GOT3 (cell line): ENCODE measurements around the gene INVS.

Source experiments
- DNase-seq: peaks from one replicate; lab custom pipeline; 2025; ENCODE audit warnings: mixed read lengths; lab: John Stamatoyannopoulos, UW

The INVS gene

DNA sequence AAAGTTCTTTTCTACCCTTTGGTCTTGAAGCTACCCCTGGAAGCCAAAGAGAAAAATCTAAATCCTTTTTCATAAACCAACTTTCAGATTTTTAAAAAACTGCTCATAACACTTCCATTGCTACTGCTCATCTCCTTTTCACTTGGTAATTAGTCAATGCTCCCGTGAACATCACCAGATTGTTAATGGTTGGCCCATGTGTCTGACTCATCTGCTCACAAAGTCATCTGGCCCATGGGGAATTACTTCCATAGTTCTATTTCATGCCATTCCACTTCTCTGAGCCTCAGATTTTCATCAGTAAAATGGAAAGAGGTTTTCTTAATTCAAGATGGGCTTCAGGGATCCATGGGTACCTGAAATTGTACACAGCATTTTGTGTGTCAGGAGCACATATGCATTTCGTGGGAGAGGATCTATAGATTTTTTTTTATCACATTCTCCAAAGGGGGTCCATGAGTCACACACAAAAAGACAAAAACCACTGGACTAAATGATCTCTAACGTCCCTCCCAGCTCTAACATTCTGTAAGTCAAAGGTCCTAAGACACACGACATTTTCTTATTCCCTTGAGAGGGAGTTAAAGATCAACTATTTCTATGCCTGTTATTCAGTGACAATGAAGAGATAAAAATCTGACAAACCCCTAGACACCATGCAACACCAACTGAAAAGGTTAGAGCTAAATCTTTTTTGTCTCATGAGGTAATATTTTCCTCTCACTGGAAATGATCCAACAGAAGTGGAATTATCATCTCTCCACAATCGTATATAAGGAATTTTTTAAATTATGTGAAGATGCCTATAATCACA is 178.3 kb downstream of the INVS start:
- no peak for DNase-seq

DNA sequence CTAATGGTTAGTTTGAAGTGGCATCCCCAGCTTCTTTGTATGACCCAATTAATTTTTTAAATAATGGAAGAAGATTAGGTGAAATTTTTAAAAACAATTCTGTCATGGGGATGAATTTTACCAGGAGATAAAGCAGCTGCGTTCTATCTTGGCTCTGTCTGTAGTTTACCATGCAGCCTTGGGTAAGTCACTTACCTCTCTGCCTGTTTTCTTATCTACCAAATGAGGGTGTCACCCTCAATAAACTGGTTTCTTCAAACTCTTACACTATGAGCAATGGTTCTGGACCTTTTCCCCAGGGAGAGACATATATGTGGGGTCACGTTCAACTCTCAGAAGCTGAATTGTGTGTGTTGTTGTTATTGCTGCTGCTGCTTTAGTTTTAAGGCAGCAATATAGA is 182.0 kb downstream of the INVS start:
- DNase-seq, result no peak

- DNase-seq, result no peak
Measured at GRCh38 chr9:100281676-100282387, 182.8 kb downstream of the INVS start.

DNA sequence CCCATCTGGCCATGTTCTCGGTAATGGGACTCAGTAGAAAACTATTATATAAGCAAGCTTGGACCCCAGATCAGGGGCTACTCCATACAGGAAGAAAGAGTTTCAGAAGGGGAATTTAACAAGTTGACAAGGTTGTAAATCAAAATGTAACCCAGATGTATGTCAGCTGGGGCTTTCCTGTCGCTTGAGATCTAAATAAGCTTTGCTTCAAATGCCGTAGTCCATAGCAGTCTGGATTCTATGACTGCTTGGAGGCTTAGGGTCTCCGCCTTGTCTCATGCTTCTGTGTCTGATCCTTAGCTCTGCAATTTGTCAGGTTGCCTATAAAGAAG is 183.3 kb downstream of the INVS start:
- no peak for DNase-seq

GRCh38 chr9:100284247-100284646 is 185.2 kb downstream of the INVS start:
- no peak for DNase-seq

DNA sequence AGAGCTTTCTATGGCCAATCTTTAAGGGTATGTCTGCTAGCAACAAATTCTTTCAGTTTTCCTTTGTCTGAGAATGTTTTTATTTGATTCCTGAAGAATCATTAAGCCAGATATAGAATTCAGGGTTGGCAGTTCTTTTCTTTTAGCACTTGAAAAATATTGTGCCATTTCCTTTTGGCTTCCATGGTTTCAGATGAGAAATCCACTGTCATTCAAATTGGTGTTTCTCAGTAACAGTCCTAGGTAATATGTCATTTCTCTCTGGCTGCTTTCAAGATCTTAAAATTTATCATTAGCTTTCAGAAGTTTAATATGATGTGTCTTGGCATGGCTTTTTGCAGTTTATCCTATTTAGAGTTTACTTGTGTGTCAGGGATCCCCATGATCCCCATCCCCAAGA is 186.0 kb downstream of the INVS start:
- no peak for DNase-seq

- no peak for DNase-seq
Measured at GRCh38 chr9:100285601-100286000, 186.6 kb downstream of the INVS start.

GRCh38 chr9:100286257-100286656 is 187.2 kb downstream of the INVS start:
- no peak for DNase-seq

- DNase-seq, result no peak
Measured at GRCh38 chr9:100287186-100287585, 188.1 kb downstream of the INVS start.

GRCh38 chr9:100290714-100291113 is 191.7 kb downstream of the INVS start:
- no peak for DNase-seq

GRCh38 chr9:100292414-100292813 is 193.4 kb downstream of the INVS start:
- no peak for DNase-seq

DNA sequence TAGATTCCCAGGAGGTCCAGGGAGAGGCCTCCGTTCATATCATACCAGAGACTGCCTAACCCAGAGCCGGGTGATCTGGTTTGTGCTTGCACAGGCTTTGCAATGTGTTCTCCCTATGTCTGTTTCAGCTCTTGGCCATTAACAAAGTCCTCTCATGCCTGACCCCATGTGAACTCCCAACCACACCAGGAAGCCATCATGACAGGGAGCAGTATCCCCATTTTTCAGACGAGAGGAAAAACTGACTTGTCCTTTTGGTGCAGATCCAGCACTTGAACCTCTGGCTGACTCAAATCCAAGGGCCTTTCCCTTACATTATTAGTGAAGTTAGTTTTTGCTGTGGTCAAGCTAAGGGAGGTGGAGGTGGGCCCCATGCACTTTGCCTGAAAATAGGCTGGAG is 195.3 kb downstream of the INVS start:
- no peak for DNase-seq

GRCh38 chr9:100294806-100295205 is 195.8 kb downstream of the INVS start:
- no peak for DNase-seq

- DNase-seq, result no peak
Measured at GRCh38 chr9:100295240-100295639, 196.2 kb downstream of the INVS start.

- DNase-seq, result no peak
Measured at GRCh38 chr9:100296407-100296806, 197.4 kb downstream of the INVS start.

DNA sequence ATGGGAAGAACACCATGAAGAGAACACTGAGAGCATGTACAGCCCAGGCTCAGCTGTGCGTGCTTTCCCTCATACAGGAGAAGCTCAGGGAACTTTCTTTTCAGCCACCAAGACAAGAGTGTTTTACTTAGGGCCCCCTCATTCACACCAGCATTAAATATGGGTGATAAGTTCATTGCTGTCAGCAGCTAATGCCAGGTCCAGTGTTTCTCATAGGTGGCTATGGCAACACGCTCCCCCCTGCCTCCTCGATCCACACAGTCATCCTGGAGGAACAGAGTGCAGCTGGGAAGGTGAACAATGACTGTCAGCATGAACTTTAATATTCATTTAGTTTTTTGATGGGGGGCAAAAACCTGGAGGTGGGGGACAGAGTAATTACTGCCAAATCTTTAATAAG is 199.3 kb downstream of the INVS start:
- DNase-seq, result no peak

- DNase-seq, result no peak
Measured at GRCh38 chr9:100303747-100304146, 204.7 kb downstream of the INVS start.

DNA sequence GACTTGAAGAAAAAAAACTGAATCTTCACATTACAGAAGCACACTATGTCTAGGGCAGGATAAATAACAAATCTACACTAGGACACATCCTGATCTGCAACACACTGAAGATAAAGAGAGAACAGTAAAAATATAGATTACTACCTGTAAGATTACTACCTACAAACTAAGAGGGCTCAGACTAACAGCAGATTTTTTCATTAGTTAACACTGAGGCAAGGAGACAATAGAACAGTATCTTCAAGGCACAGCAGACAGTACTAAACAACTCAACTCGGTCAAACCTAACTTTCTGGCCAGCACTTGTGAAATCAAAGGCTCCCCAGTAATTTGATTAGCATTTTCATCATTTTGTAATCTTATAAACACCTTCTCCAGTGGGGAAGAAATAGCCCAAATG is 207.2 kb downstream of the INVS start:
- DNase-seq, result no peak

- no peak for DNase-seq
Measured at GRCh38 chr9:100307080-100307479, 208.0 kb downstream of the INVS start.

GRCh38 chr9:100308965-100309564 is 210.0 kb downstream of the INVS start:
- DNase-seq, result no peak

- no peak for DNase-seq
Measured at GRCh38 chr9:100309992-100310391, 210.9 kb downstream of the INVS start.

DNA sequence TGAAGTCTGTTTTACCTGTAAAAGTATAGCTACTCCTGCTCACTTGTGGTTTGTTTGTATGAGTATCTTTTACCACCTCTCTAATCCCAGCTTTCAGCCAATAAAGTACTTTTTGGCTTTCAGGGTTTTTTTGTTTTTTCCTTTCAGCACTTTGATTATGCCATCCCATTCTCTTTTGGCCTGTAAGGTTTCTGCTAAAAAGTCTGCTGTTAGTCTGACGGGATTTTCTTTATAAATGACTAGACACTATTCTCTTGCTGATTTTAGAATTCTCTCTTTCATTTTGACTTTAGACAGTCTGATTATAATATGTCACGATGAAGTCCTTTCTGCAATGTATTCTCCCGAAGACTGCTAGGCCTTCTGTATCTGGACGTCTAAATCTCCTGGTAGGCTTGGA is 216.5 kb downstream of the INVS start:
- DNase-seq, result no peak

- DNase-seq, result no peak
Measured at GRCh38 chr9:100317706-100318105, 218.7 kb downstream of the INVS start.
